Measurements from ENCODE around the gene NTSR1. TPM values are rescaled to one million over a fixed set of nuclear protein-coding genes. Genes with fewer than 3 reads are reported as not detected.

The NTSR1 gene
- total RNA-seq, 4 donors from 2014 or later, result 0.67 TPM; not detected in 3

DNA sequence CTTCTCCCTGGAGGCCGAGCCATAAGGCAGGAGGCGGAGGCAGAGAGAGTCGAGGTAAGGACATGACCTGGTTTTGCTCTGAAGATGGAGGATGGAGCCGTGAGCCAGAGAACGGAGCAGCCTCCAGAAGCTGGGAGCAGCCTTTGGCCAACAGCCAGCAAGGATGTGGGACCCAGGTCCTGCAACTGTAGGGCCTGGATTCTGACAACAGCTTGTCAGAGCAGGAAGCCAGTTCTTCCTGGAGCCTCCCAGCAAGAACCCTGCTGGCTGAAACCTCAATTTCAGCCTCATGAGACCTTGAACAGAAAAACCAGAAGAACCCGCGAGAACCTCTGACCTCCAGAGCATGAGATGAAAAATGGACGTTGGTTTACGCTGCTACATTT is 74.2 kb downstream of the NTSR1 start:
- Histone ChIP-seq H3K4me1 (no peaks in the 10 kb centered on the region), H3K36me3 (no peaks in the 10 kb centered on the region), H3K27ac (no peak overlapping the region), H3K9me3 (no peaks in the 10 kb centered on the region), H3K27me3 (no peaks in the 10 kb centered on the region), H3K4me3 (replicated peaks in 1 of 3) (no peak overlapping the region)
- intact Hi-C loops (cut with DNase I), result no loop called here
- TF ChIP-seq, protein P1, sequence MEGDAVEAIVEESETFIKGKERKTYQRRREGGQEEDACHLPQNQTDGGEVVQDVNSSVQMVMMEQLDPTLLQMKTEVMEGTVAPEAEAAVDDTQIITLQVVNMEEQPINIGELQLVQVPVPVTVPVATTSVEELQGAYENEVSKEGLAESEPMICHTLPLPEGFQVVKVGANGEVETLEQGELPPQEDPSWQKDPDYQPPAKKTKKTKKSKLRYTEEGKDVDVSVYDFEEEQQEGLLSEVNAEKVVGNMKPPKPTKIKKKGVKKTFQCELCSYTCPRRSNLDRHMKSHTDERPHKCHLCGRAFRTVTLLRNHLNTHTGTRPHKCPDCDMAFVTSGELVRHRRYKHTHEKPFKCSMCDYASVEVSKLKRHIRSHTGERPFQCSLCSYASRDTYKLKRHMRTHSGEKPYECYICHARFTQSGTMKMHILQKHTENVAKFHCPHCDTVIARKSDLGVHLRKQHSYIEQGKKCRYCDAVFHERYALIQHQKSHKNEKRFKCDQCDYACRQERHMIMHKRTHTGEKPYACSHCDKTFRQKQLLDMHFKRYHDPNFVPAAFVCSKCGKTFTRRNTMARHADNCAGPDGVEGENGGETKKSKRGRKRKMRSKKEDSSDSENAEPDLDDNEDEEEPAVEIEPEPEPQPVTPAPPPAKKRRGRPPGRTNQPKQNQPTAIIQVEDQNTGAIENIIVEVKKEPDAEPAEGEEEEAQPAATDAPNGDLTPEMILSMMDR (IDR thresholded peaks at IDR 0.05), result no peak
- no peak for TF ChIP-seq POLR2A (IDR thresholded peaks at IDR 0.05)
- DNase-seq, result no peak
- WGBS, 2 donors, result 60 to 63% methylated on average over 9 of the region's 9 CpGs

DNA sequence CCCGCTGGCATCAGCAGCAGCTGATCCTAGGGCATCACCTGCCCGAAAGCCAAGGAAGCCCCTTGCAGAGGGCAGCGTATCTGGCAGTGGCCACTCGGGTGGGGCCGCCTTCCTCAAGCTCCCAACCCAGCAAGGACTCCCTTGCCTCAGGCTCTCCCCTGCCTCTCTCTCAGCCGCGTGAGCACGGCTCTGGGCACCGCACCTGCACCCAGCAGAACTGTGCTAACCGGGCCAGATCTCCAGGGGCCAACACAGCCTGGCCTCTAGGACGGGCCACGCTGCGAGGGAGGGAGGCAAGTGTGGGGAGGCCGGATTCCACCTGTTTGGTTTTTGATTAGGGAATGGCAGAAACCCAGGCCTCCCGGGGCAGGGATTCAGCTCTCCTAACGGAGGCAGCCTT is 75.9 kb downstream of the NTSR1 start:
- Histone ChIP-seq H3K9me3 (no peaks in the 10 kb centered on the region), H3K27me3 (no peaks in the 10 kb centered on the region), H3K4me1 (no peaks in the 10 kb centered on the region), H3K4me3 (replicated peaks in 1 of 3) (no peak overlapping the region), H3K27ac (no peak overlapping the region), H3K36me3 (no peaks in the 10 kb centered on the region)
- intact Hi-C loops (cut with DNase I), result no loop called here
- no peak for DNase-seq
- 82 to 83% methylated on average over 12 to 13 of the region's 16 CpGs for WGBS, 2 donors
- TF ChIP-seq, protein P1 (IDR thresholded peaks at IDR 0.05), result no peak
- no peak for TF ChIP-seq POLR2A (IDR thresholded peaks at IDR 0.05)

DNA sequence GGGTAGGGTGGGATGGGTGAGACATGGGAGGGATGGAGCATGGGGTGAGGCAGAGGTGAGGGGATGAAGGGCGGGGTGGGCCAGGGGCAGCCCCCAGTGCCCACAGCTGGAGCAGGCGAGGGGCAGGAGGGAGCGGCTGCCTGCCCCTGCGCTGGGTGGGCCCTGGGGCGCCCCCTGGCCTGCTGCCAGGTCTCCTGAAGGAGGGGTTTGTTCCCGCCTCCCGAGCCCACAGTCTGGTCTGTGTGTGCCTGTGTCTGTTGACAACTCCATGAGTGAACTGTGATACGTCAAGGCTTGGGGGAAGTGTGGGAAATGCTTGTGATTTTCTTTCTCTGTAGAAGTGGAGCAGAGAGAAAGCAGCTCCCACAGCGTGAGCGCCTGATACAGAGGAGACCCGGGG is 76.8 kb downstream of the NTSR1 start:
- no peak overlapping the region for H3K4me3 ChIP-seq (replicated peaks in 1 of 3)
- no peak overlapping the region for H3K27ac ChIP-seq
- no peaks in the 10 kb centered on the region for H3K9me3 ChIP-seq
- TF ChIP-seq, protein P1 (IDR thresholded peaks at IDR 0.05), result no peak
- no peak for TF ChIP-seq POLR2A (IDR thresholded peaks at IDR 0.05)
- H3K4me1 ChIP-seq, result no peaks in the 10 kb centered on the region
- no peak for DNase-seq
- no peaks in the 10 kb centered on the region for H3K36me3 ChIP-seq
- no peaks in the 10 kb centered on the region for H3K27me3 ChIP-seq
- 70 to 72% methylated on average over 11 of the region's 11 CpGs for WGBS, 2 donors
- intact Hi-C loops (cut with DNase I), result no loop called here

DNA sequence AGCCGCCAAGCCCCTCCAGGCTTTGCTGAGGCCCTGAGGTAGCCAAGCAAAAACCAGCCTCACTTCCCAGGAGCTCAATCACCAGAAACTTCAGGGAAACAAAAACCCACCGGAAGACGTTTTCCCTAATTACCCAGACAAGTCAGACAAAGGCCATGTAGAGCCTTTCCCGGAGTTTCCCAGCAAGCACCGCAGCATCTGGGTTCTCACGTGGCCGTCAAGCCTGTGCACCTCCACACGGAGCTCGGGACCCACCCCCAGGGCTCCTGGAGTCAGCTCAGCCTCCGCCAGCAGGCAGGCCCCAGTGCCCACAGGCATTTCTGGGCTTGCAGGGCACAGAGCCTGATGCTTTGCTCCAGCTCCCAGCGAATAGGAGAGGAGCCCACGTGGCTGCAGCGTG is 77.5 kb downstream of the NTSR1 start:
- Histone ChIP-seq H3K36me3 (no peaks in the 10 kb centered on the region), H3K27me3 (no peaks in the 10 kb centered on the region), H3K27ac (no peak overlapping the region), H3K4me3 (replicated peaks in 1 of 3) (no peak overlapping the region), H3K9me3 (no peaks in the 10 kb centered on the region), H3K4me1 (peaks cover 0 to under 1% of the 10 kb centered on the region in 2 donors)
- TF ChIP-seq, protein P1 (IDR thresholded peaks at IDR 0.05), result no peak
- TF ChIP-seq POLR2A (IDR thresholded peaks at IDR 0.05), result no peak
- DNase-seq, result no peak
- 79 to 84% methylated on average over 5 to 11 of the region's 13 CpGs for WGBS, 2 donors
- intact Hi-C loops (cut with DNase I), result no loop called here

DNA sequence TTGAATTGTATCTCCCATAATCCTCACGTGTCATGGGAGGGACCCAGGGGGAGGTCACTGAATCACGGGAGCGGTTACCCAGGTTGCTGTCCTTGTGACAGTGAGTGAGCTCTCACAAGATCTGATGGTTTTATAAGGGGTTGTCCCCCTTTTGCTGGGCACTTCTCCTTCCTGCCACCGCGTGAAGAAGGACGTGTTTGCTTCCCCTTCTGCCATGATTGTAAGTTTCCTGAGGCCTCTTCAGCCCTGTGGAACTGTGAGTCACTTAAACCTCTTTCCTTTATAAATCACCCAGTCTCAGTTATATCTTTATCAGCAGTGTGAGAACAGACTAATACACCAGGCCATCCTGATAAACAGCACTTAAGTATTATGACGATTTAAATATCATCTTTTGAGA is 78.7 kb downstream of the NTSR1 start:
- intact Hi-C loops (cut with DNase I), result no loop called here
- no peaks in the 10 kb centered on the region for H3K9me3 ChIP-seq
- no peak for TF ChIP-seq POLR2A (IDR thresholded peaks at IDR 0.05)
- TF ChIP-seq, protein P1 (IDR thresholded peaks at IDR 0.05), result no peak
- no peak overlapping the region for H3K4me3 ChIP-seq (replicated peaks in 1 of 3)
- H3K36me3 ChIP-seq, result no peaks in the 10 kb centered on the region
- DNase-seq, result no peak
- H3K4me1 ChIP-seq, result peaks cover 0 to 4% of the 10 kb centered on the region in 2 donors
- no peak overlapping the region for H3K27ac ChIP-seq
- 83 to 87% methylated on average over 7 of the region's 7 CpGs for WGBS, 2 donors
- no peaks in the 10 kb centered on the region for H3K27me3 ChIP-seq
